Jurkat, Clone E6-1 (cell line): ENCODE data around the gene DCLRE1C.
A peak's percentile ranks its signal among the peaks of the same experiment; 100 is the strongest.
"Not testable (repeated sequence)": the region's sequence is repeated elsewhere in the genome, so short reads cannot be mapped to it uniquely, and the experiment has no call there.

Experiments used
- DNase-seq: peaks from one replicate; pipeline ENCODE4 v3.0.0-alpha.2; 2011; ENCODE audit warnings: low read depth, low spot score
- H3K4me3 ChIP-seq: 2 replicates; pipeline ENCODE4 v1.5.1; 2011; ENCODE audit warnings: mild to moderate bottlenecking, low read length, control low read depth, moderate library complexity

The DCLRE1C gene

DNA sequence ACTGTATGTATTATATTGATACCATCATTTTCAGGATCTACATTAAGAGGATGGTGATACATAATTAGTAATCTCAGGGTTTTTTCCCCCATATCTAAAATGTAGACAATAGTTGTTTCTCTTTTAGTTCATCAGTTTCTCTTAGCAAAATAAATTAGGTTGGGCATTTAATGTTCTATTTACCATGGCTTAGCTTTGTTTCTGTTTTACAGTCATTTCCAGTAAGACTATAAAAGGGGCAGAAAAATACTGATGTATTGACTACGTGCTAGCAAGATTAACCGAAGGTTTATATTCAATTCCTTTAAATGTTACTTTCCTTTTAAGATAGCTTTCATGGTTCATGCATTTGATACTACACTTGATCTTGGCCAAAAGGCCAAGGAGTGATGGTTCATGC lies 49.0 kb downstream of the DCLRE1C start:
- no peak for DNase-seq
- no peak overlapping the region for H3K4me3 ChIP-seq

DNA sequence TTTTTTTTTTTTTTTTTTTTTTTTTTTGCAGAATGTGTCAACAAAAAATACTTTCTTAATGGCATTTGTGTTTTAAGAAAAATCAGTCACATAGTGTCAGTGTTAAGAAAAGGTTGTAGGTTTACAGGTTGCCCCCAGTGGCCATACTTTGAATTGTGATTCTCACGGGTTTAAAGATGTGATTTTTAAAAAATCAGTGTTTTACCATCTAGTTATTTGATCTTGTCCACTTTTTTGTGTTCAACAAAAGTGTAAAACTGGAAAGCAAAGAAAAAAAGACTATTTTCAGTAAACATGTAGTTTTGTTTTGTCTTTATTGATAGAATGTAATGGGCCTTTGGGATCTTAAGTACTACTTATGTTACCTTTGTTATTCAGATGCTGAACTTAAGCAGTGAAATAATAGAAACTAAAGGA lies 49.6 kb downstream of the DCLRE1C start:
- DNase-seq = peak; percentile 25
- no peak overlapping the region for H3K4me3 ChIP-seq

DNA sequence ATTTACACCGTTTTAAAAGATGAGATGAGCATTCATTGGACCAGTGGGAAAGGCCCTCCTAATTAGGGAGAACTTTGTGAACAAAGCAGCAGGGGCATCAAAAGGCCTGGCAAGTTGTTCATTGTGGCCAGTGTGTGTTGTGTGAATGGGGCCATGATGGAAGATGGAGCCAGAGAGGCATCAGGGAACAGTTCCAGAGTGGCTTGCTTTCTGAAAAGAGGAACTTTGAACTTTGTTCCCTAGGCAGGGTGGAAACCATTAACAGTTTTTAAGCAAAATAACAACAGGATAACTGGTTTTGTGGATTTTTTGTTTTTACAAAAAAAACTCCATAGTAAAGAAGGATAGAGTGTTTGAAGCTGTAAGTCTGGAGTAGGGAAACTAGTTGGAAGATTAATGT lies 62.7 kb downstream of the DCLRE1C start:
- no peak for DNase-seq
- H3K4me3 ChIP-seq = no peak overlapping the region

DNA sequence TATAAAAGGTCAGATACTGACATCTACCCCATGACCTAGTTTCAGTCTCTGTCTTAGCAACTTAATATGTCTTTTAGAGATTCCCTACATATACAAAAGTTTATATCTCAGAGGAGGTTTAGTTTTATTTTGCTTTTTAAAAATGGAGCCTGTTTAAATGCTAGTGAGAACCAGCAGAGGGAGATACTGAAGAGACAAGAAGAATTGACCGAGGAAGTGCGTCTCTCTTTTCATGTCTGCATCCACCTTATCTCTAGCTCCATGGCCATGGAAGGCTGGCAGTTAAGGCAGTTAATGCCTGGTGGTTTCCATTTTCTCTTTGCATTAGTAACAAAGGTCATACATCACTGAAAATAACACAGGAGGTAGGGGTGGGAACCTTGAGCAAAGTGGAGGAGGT lies 64.6 kb downstream of the DCLRE1C start:
- no peak for DNase-seq
- no peak overlapping the region for H3K4me3 ChIP-seq

DNA sequence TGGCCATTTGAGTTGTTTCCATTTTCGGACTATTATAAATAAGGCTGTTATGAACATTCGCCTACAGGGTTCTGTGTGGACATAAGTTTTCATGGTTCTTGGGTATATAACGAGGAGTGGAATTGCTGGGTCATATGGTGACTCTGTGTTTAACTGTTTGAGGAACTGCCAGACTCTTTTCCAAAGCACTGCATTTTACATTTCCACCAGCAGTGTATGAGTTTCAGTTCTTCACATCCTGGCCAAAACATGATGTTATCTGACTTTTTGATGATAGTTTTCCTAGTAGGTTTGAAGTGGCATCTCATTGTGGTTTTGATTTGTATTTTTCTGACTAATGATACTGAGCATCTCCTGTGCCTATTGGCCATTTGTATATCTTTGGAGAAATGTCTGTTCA lies 69.8 kb downstream of the DCLRE1C start:
- H3K4me3 ChIP-seq = no peak overlapping the region
- no peak for DNase-seq

DNA sequence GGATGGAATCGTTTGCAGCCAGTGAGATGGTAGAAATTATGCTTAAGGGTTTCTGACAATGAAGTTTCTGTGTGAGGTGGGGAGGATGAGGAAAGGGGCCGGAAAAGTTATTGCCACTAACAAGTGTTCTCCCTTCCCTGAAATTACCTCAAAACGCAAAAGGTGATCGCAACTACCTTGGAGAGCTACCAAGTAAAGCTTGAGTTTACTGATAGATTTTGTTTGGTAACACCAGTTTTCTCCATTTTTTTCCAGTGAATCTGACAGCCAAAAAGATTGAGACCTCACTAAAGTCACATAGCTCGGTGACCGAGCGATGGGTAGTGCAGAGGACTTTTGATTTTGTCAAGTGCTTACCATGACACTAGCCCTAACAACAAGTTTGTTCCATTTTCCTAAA lies 73.7 kb downstream of the DCLRE1C start:
- no peak for DNase-seq
- H3K4me3 ChIP-seq = peak overlapping the region; percentile 63

DNA sequence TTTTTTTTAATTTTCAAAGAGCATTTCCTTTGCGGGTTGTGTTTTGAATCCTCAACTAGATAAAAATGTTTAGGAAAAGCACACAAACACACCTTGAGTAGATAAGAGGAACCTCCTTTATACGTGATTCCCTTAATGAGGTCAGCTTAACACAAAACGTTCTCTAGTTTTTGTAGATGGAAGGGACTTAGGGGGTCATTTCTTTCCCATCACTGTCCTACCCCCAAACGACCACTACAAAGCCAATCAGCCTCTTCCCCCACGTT lies 74.0 kb downstream of the DCLRE1C start:
- H3K4me3 ChIP-seq = peak overlapping the region; percentile 63
- no peak for DNase-seq

DNA sequence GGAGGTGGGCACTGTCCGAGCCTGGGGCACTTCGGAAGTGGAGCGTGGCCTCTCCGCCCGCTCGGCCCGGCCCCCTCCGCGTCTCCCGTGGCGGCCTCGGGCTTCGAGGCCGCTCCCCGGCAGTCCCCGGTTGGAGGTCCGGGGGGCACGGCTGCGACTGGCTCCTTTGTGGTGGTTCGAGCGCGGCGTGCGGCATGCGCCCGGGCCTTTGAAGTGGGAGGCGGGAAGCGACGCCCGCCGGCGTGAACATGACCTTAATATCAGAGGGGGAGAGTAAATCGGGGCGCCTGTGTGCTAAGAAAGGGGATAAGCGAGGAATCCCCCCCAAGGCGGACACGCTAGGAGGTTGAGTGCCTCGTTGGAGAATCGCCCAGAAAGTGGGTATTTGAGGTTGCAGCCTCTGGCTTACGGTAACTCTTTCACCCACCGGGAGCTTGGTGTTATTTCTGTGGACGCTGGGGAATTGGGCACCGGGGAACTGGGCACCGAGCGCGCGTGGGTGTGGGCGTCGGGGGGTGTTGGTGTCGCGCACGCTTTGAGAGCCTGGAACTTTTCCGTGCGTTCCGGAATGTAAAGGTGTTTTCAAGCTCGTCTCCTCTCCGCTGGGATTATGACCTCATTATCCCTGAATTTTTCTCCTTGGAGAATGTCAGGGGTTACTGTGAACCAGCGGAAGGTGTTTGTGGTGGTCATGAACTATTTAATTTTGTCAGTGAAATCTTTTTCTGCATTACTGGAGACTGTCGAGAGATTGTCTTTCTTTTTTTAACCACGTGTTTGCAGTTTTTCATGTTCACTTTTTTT lies 74.6 kb downstream of the DCLRE1C start:
- DNase-seq = no peak
- H3K4me3 ChIP-seq = peak overlapping the region; percentile 63

DNA sequence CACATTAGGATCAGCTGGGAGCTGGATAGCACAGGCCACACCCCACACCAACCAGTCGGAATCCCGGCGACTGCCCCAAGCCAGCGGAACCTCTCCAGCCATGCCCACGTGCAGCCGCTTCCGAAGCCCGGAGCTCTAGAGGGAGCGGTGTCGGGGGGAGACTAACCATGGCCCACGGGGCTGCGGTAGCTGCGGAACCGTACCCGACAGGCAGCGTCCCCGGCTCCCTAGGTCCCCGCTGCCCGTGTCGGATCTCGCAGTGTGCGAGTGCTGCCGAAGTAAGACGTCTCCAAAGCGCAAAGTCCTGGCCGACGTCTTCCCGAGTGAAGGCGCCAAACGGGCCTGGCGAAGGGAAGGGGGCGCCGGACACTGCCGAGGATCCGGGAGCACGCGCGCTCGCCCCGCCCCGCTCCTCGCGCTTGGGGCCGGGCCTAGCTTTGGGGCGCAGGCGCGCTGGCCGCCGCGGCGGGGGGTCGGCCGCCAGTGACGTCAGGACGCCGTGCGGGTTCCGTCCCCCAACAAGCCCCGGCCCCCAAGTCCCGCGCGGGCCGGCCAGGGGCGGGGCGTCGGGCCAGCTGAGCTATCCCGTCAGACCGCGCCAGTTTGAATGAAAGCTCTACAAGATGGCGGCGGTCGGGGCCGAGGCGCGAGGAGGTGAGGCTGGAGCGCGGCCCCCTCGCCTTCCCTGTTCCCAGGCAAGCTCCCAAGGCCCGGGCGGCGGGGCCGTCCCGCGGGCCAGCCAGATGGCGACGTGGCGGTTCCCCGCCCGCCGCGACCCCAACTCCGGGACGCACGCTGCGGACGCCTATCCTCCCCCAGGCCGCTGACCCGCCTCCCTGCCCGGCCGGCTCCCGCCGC lies 75.4 kb downstream of the DCLRE1C start, which contains the start of gene SUV39H2:
Gene SUV39H2 (plus strand): TSS at position 601 of the 858 bp plus-strand sequence. CDS start 23 bp downstream, at position 624.
- peak; percentile 87 for DNase-seq
- peak within 1 kb of the TSS; percentile 92 for H3K4me3 ChIP-seq

DNA sequence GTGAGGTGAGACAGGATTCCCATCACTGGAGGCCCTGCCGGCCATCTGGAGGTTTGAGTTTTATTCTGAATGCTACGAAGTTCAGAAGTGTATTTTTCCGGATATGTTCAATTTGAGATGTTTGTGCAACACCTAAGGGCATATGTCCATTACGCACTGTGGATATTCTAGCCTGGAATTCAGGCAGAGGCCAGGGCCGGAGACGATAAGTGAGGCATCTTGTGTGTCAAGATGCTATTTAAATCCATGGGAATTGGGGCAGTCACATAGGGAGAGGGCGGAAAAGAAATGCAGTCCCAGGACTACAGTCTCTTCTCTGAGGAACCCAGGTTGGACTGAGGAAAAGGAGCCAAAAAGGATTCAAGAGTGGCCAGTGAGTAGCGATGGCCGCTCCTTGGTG lies 77.1 kb downstream of the DCLRE1C start:
- no peak for DNase-seq
- H3K4me3 ChIP-seq = no peak overlapping the region

DNA sequence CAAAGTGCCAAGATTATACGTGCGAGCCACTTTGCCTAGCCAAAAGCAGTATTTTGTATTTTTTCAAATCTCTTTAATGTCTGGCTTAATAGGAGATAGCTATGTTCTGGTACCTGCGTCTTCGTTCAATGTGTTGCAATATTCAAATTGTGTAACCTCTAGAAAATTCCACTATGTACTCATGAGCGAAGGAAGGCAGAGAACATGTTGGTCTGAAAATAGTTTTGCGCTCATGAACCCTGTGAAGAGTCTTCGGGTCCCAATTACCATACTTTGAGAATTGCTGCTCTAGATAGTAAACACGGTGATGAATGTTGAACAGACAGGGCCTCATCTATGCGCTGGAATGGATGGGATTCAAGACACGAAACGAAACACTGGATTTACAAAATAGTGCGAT lies 78.0 kb downstream of the DCLRE1C start:
- H3K4me3 ChIP-seq = no peak overlapping the region
- DNase-seq = no peak

DNA sequence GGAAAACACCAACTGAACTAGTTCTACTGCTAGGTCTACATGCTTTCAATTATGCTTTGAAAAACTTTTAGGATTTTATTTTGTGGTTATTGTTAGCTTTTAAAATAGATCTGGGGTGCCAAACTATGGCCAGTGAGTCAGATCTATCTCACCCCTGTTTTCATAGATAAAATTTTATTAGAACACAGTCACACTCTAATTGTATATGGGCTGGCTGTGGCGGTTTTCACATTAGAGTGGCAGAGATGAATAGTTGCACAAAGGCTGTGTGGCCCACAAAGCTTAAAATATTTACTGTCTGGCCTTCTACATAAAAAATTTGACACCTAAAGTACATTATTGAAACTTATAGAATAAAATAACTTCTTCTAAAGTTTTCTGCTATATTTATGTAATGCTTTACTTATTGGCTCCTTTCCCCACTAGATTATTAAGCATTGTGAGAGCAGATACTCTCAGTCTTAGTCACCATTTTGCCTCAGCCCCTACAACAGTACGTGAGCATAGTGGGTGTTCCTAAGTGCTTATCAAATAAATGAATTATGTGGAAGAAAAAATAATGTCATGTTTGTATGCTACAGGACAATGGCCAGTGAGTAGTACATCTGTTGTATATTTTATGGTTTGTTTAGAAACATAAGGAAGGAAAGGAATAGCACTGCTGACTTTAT lies 80.7 kb downstream of the DCLRE1C start:
- H3K4me3 ChIP-seq = no peak overlapping the region
- DNase-seq = no peak

DNA sequence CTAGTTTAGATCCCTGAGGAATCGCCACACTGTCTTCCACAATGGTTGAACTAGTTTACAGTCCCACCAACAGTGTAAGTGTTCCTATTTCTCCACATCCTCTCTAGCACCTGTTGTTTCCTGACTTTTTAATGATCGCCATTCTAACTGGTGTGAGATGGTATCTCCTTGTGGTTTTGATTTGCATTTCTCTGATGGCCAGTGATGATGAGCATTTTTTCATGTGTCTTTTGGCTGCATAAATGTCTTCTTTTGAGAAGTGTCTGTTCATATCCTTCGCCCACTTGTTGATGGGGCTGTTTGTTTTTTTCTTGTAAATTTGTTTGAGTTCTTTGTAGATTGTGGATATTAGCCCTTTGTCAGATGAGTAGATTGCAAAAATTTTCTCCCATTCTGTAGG lies 89.0 kb downstream of the DCLRE1C start:
- H3K4me3 ChIP-seq, DNase-seq: not testable (repeated sequence)

DNA sequence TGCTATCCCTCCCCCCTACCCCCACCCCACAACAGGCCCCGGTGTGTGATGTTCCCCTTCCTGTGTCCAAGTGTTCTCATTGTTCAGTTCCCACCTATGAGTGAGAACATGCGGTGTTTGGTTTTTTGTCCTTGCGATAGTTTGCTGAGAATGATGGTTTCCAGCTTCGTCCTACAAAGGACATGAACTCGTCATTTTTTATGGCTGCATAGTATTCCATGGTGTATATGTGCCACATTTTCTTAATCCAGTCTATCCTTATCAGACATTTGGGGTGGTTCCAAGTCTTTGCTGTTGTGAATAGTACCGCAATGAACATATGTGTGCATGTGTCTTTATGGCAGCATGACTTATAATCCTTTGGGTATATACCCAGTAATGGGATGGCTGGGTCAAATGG lies 89.4 kb downstream of the DCLRE1C start:
- DNase-seq, H3K4me3 ChIP-seq: not testable (repeated sequence)

DNA sequence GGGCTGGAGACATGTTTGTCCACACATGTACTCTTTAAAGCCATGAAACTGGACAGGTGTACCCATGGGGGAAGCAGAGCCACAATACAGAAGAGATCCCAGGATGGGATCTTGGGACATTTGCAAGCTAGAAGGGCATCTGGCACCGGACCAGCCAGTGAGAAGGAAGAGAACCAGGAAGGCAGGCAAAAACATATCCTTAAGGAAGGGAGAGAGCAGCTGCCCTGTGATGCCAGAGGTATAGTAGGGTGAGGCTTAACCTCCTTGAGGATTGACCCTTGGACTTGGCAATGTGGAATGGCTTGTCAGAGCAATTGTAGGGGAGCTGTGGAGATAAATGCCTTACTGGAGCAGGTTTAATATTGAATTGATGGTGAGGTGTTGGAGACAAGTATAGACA lies 93.1 kb downstream of the DCLRE1C start:
- DNase-seq = no peak
- H3K4me3 ChIP-seq = no peak overlapping the region

DNA sequence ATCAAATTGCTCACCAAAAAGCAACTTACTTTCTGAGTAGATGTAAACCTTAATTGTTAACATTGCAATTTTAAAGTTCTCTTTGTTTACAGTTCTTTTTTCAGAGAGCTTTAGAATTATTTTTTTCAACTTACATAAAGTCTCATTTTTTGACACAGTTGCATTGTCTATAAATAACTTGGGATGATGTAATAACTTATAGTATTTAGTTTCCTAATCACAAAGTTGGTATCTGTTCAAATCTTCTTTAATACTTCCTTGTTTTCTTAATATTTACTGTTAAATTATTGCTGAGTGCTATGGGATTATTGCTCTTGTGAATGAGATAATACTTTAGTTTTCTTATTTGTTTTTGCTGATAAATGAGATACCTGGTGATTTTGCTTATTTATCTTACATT lies 94.1 kb downstream of the DCLRE1C start:
- no peak overlapping the region for H3K4me3 ChIP-seq

DNA sequence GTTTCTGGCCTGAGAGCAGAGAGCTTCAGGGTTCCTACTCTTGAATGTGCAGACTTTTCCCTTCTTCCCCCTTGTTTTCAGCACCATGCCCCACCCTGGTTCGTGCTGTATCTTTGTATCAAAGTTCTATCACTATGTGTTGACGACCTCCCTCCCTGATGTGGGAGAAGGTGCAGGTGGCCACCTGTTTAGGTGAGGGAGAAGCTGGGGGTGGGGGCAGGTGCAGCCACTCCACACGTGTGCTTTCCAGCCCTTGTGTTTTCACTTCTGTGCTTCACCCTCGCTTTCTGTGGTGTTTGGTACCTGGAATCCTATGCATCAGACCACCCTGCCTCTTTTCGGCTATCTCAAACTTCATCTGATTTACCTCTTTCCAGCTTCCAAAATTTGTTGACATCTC lies 94.9 kb downstream of the DCLRE1C start:
- no peak for DNase-seq
- no peak overlapping the region for H3K4me3 ChIP-seq

More for the DNA sequence above, 94.1 kb downstream of the DCLRE1C start:
- no peak for DNase-seq

DNA sequence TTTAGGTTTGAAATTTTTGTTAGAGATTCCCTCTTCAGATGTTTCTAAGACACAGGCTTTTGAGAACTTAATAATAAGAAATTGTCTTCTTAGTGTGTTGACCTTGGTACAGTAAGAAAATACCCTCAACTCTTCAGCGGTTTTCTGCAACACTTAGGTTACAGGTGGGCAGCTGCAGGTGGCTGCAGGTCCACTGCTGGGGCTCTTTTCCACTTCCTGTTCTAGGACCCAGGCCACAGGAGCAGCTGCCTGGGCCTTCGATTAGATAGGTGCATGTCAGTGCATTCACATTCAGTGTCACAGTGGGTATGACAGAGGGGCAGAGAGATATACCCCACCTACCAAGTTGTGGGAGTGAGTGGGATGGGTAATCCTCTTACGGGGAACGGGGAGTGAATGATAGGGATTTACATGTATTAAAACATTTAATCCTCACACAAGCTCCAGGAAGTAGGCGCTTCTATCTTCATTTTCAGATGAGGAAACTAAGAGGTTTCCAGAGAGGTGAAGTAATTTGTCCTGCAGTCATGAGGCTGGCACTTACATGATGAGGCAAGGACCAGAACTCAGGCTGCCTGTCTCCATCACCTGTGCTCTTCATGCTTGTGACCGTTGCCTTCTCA lies 95.4 kb downstream of the DCLRE1C start:
- no peak overlapping the region for H3K4me3 ChIP-seq
- no peak for DNase-seq

DNA sequence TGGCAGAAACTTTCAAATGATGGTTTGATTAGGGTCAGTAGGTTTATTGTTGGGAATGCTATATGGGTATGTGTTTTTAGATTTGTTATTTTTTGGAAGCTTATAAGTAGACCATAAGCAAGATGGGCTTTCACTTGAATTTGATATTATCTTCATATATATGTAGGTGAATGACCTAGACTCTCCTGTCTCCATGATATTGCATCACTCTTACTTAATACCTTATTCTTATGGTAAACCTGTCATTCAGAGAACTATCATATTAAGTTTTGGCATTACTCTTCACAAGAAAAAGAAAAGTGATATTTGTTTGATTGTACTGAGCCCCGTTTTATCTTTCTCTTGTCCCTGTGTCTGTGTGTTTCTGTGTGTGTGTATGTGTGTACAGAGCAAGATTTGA lies 98.4 kb downstream of the DCLRE1C start:
- no peak overlapping the region for H3K4me3 ChIP-seq
- DNase-seq = no peak

DNA sequence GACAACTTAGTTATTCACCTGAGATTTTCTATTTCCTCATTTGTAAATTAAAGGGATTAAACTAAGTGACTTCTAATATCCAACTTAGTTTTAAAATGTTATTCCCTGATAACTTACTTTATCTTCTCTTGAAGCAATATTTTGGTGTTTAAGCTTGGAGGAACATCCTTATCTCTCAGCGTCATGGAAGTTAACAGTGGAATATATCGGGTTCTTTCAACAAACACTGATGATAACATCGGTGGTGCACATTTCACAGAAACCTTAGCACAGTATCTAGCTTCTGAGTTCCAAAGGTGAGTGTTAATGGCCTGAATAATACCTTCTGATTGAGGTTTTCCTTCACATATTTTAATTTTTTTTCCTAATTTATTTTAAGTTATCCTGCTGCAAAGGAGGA lies 101.7 kb downstream of the DCLRE1C start:
- no peak for DNase-seq
- no peak overlapping the region for H3K4me3 ChIP-seq
